HepG2 (cell line): Measurements from ENCODE around the gene KNG1. TPM values are rescaled to one million over a fixed set of nuclear protein-coding genes. Genes with fewer than 3 reads are reported as not detected.

Experiments used
- ASH2L ChIP-seq: fragments of 300-600, 200-600 bp; sonication (generic); IDR thresholded peaks from 2 replicates; pipeline ENCODE4 v1.7.0; 2017; ENCODE audit warnings: low read depth, mild to moderate bottlenecking, moderate library complexity, mixed read lengths, low read length; ENCODE audit not compliant: insufficient read length
- BCL3 ChIP-seq: sonication (generic); formaldehyde crosslinking; IDR thresholded peaks from 2 replicates; pipeline ENCODE4 v1.5.1; 2020; ENCODE audit warnings: mild to moderate bottlenecking, missing genetic modification reagents, moderate library complexity
- GABPB1 ChIP-seq: IDR thresholded peaks from 2 replicates; pipeline ENCODE4 v1.6.1; 2016; ENCODE audit warnings: mild to moderate bottlenecking, missing genetic modification reagents, moderate library complexity, missing compliant biosample characterization
- GATA4 ChIP-seq: sonication (generic); IDR thresholded peaks from 2 replicates; pipeline ENCODE4 v1.6.1; 2016; ENCODE audit warnings: antibody characterized with exemption, low read depth, borderline replicate concordance
- GATAD2A ChIP-seq: IDR thresholded peaks from 2 replicates; pipeline ENCODE4 v1.6.1; 2016
- GPBP1L1 ChIP-seq: sonication (generic); formaldehyde crosslinking; IDR thresholded peaks from 2 replicates; pipeline ENCODE4 v1.5.0; 2020; ENCODE audit warnings: mild to moderate bottlenecking, missing genetic modification reagents
- JUN ChIP-seq: sonication (generic); formaldehyde crosslinking; IDR thresholded peaks from 2 replicates; pipeline ENCODE4 v1.4.0; 2020; ENCODE audit warnings: mild to moderate bottlenecking, missing genetic modification reagents
- KDM3A ChIP-seq: IDR thresholded peaks from 2 replicates; pipeline ENCODE4 v1.6.1; 2018; ENCODE audit warnings: low read depth, missing compliant biosample characterization
- NCOA2 ChIP-seq: sonication (generic); formaldehyde crosslinking; IDR thresholded peaks from 2 replicates; pipeline ENCODE4 v1.8.0; 2022; ENCODE audit warnings: inconsistent platforms
- NFE2 ChIP-seq: sonication (generic); formaldehyde crosslinking; IDR thresholded peaks from 2 replicates; pipeline ENCODE4 v1.4.0; 2020; ENCODE audit warnings: missing genetic modification reagents
- PPARG ChIP-seq: conservative IDR thresholded peaks from 2 replicates; pipeline ENCODE4 v1.6.1; 2016; ENCODE audit warnings: missing biosample characterization, missing genetic modification reagents
- PRPF4 ChIP-seq: fragments of 200-400 bp; formaldehyde crosslinking; IDR thresholded peaks from 2 replicates; pipeline ENCODE4 v1.6.1; 2016; ENCODE audit warnings: low read length, low read depth; ENCODE audit not compliant: poor library complexity, severe bottlenecking
- TIGD3 ChIP-seq: sonication (generic); formaldehyde crosslinking; IDR thresholded peaks from 2 replicates; pipeline ENCODE4 v1.5.1; 2020; ENCODE audit warnings: mild to moderate bottlenecking, missing genetic modification reagents, borderline replicate concordance
- ZBTB21 ChIP-seq: sonication (generic); formaldehyde crosslinking; IDR thresholded peaks from 2 replicates; pipeline ENCODE4 v1.4.0; 2020; ENCODE audit warnings: missing genetic modification reagents
- ZFP82 ChIP-seq: sonication (generic); formaldehyde crosslinking; IDR thresholded peaks from 2 replicates; pipeline ENCODE4 v1.5.1; 2020; ENCODE audit warnings: mild to moderate bottlenecking, missing genetic modification reagents, borderline replicate concordance
- ZNF362 ChIP-seq: sonication (generic); formaldehyde crosslinking; IDR thresholded peaks from 2 replicates; pipeline ENCODE4 v1.4.0; 2020; ENCODE audit warnings: missing genetic modification reagents, mild to moderate bottlenecking, borderline replicate concordance
- ZNF503 ChIP-seq: sonication (generic); formaldehyde crosslinking; IDR thresholded peaks from 2 replicates; pipeline ENCODE4 v1.4.0; 2020; ENCODE audit warnings: missing genetic modification reagents
- ZNF576 ChIP-seq: sonication (generic); formaldehyde crosslinking; IDR thresholded peaks from 2 replicates; pipeline ENCODE4 v1.4.0; 2020; ENCODE audit warnings: mild to moderate bottlenecking, missing genetic modification reagents
- ZNF616 ChIP-seq: sonication (generic); formaldehyde crosslinking; IDR thresholded peaks from 2 replicates; pipeline ENCODE4 v1.5.0; 2020; ENCODE audit warnings: low read depth, mild to moderate bottlenecking, missing genetic modification reagents
- ZSCAN9 ChIP-seq: IDR thresholded peaks from 2 replicates; pipeline ENCODE4 v1.6.1; 2016; ENCODE audit warnings: borderline replicate concordance
- polyA plus RNA-seq, 8 experiments: library from polyadenylated mRNA; depleted of rRNA in 3 of 8; stranded (reverse) in 7 of 8; unstranded in 1 of 8; fragments of >200 nt; fragmentation: Illumina TruSeq in 4 of 8; extraction: Trizol in 4 of 8; gene quantifications; 2 replicates each; pipeline versions ENCODE4 v1.2.1 to v1.2.3, GENCODE V29; 2011 to 2016; ENCODE audit warnings: low read depth in 4 of 8, missing spikeins in 1 of 8, mixed read lengths in 1 of 8; ENCODE audit not compliant: insufficient read depth in 1 of 8
- total RNA-seq, 5 experiments: library from RNA; depleted of rRNA; stranded (reverse); fragments of >200 nt; fragmentation: Illumina TruSeq; extraction: Trizol; gene quantifications; 2 replicates each; pipeline ENCODE4 v1.2.3, GENCODE V29; 2016; ENCODE audit warnings: low read depth in 1 of 5

KNG1 gene
- total and polyA plus RNA-seq, 2 of the 13 experiments (the other 11 are each of a cell fraction or from before 2014, with no cell fraction given) = 6.5 to 7.0 TPM

GRCh38 chr3:186742618-186743380, 25.6 kb downstream of the KNG1 start (continued):
- TF ChIP-seq ZNF362 (no peak), ZBTB21 (CRISPR knock-in tag) (no peak), ZFP82 (CRISPR knock-in tag) (0 out of 2 replicates have a peak, but pooled peaks have one; percentile 10), ZNF616 (CRISPR knock-in tag) (no peak), GATA4 (peak; percentile 75; the same call in 1 of the 2 replicates), ASH2L (peak; percentile 55), JUN (no peak), NFE2 (no peak), ZNF503 (CRISPR knock-in tag) (peak; percentile 68; the same call in 1 of the 2 replicates), TIGD3 (CRISPR knock-in tag) (no peak), NCOA2 (CRISPR knock-in tag) (peak; percentile 79), KDM3A (CRISPR knock-in tag) (no peak), GPBP1L1 (CRISPR knock-in tag) (no peak), PPARG (CRISPR knock-in tag) (peak; percentile 32; the same call in 1 of the 2 replicates), BCL3 (CRISPR knock-in tag) (no peak), ZSCAN9 (CRISPR knock-in tag) (no peak), GABPB1 (CRISPR knock-in tag) (no peak), GATAD2A (CRISPR knock-in tag) (peak; percentile 86), PRPF4 (no peak), ZNF576 (no peak)
